ELF-1 (cell line): ENCODE data around the gene CDR2L.
"Not testable (repeated sequence)": the region's sequence is repeated elsewhere in the genome, so short reads cannot be mapped to it uniquely, and the experiment has no call there.

Experiments used
- DNase-seq: peaks from one replicate; pipeline ENCODE4 v3.0.0-alpha.2; 2016; ENCODE audit warnings: low read depth, low spot score

The CDR2L gene

DNA sequence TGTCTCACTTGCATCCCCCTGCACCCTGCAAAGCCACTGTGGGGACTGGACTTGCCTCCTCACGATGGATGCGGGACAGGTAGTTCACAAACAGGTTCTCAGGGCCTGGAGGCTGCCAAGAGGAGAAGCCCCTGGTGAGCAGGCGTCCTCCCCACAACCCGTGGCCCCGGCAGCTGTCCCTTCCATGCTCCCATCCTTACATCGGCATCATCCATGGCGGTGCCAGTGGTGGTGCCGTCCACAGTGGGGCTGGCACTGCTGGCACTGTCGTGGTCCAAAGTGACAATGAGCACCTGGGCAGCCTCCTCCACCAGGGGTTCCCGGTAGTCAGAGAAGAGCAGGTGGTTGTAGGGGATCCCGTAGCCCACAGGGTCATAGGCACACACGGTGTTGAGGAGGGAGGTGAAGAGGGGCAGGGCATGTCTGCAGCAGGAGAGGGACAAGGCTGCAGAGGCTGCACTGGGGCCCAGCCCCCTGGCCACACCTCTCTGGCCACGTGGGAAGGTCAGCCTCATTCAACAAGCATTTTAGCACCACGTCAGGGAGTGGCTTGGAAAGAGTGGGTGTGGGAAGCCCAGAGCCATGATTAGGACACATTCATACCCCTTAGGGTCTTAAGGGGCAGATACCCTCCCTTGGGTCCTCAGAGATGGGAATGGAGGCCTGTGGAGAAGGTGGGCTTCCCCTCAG lies 27.5 kb upstream of the CDR2L start:
- DNase-seq: no peak

DNA sequence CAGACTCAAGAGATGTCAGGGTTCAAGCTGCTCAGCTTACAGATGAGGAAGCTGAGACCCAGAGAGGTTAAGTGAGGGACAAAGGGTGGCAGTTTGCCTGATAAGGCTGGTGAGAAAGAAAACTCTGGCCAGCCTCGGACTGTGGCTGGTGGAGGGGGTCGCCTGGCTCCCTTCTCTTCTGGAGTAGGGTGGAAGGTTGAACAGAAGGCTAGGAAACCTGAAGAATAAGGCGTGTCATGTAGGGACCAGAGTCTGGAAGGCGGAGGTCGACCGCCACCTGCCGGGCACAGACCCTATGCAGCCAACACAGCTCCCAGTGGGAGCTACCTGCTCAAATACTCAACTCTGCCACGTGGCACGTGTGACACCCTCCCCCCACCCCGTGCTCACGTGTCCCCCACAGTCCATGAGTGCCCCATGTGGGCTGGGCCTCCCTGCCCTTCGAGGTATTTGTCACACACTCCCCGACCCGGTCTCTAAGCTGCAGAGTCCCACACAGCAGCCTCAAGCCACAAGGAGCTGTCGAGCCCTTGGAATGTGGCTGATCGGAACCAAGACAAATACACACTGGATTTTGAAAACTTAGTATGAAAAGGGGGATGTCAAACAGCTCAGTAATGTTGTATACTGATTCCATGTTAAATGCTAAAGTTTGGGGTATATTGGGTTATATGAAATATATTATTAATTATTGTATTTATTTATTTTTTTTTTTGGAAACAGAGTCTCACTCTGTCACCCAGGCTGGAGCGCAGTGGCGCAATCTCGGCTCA lies 26.7 kb upstream of the CDR2L start:
- DNase-seq: peak; percentile 92

DNA sequence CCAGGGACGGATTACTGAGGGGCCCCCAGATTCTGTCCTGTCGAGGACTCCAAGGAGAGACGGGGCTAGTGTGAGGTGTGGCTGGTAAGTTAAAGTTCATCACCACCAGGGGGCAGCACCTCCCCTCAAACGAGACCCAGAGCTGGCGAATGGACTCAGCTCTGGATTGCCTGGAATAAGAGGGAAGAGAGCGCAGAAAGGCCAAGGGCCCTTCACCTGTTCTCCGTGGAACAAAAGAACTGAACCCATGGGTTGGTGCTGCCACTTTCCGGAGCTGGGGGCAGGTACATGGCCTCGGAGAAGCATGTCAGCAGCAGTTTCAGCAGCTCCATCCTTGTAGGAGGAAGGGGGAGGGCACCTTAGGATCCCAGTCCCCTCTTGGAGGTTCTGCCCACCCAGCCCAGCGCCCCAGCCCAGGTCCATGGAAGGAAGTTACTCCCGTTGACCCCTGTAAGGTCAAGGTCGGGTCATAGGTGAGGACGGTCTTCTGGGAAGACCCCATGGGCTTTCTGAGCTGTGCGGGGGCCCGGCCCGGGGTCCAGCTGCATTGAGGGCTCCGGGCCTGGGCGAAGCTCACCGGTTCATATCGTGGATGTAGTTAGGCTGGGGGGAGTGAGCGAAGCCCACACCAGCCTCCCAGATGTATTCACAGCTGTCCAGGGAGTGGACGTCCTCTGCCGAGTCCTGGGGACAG lies 25.6 kb upstream of the CDR2L start:
- DNase-seq: peak; percentile 94

DNA sequence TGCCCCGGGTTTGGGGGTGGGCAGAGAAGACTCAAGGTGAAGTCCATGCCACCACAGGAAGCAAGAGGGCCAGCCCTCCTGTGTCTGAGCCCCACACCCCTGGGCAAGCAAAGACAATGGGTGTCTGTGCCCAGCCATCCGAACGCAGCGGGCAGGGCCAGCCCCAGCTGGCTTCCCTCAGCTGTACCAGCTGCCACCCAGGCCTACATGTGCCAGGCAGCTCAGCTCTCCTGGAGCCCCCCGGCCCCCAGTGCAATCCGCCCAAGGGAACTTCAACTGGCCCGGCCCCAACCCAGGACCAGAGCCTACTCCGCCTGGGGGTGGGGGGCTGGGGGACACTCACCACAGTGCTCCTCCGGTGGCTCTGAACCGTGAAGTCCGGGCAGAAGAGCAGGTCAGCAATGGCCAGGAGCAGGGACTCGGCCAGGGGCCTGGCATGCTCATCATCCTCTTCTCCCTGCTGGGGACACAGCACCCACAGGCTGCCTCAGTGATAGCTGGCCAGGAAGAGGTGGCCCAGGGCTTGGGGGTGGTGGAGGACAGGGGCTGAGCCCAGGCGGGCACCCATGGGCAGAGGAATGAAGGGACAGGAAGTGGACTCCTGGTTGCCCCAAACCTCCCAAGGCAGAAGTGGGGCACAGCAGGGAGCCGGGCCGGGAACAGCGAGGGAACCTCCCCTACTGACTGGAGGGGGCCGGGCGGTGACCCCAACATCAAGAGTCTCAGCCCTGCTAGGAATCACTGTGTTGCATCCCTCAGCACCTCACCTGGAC lies 24.6 kb upstream of the CDR2L start:
- DNase-seq: no peak

DNA sequence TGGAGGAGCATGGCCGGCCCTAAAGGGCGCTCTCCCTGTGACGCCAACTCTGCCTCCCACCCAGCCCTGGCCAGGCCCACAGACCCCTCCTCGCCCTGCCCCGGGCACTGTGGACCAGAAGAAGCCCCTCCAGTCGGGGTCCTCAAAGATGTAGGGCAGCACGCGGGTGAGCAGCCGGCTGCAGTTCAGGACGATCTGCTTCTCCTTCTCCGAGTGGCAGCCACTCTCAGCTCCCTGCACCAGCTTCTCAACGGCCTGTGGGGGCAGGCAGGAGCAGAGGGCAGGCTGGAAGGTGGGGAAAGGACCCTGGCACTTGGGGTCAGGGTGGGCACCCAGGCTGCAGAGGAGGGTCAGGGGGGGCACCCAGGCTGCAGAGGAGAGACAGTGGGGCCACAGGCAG lies 23.8 kb upstream of the CDR2L start:
- no peak for DNase-seq

DNA sequence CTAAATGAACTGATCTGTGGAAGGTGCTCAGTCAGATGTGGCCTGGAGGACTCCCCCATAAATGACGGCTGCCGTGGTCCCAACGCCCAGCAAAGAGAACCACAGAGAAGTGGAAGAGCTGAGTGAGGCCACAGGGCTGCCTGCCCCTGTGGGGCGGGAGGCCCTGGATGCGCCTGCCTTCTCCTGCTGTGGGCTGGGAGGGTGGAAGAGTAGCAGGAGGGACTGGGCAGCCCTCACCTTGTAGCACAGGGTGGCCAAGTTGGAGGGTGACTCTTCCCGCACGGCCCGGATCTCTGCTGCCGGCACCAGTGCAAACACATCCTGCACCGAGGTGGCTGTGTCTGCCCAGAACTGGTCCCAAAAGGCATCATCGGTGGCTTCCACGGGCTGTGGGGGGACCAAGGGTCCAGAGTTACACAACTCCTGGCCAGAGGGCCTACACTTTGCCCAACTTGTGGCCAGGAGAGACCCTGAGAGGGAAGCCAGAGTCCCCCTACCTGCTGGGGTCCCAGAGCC lies 23.1 kb upstream of the CDR2L start:
- no peak for DNase-seq

DNA sequence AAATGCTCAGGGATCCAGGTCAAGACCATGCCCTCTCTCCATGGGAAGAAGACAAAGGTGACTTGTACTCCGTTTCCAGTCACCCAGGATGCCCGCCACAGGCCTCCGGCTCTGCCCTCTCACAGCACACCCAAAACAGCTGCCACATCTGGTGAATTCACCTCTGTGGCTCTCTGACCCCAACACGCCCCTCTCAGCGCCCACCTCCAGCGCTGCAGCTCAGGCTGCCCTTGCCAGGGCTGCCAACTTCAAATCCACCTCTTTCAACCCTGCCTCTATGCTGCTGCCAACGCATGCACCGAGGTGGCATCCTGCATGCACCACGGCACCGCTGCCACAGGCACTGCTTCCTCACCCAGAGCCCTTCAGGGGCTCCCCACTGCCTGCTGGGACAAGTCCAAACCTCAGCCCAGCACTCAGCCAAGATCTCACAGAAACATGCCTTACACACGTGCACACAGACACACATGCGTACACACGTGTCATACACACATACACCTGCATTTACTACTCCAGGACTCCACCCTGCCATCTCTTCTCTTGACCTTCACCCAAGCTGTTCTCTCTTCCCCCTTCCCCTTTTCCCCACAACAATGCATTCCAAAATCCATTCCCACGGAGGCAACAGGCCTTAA lies 22.3 kb upstream of the CDR2L start:
- DNase-seq: no peak

DNA sequence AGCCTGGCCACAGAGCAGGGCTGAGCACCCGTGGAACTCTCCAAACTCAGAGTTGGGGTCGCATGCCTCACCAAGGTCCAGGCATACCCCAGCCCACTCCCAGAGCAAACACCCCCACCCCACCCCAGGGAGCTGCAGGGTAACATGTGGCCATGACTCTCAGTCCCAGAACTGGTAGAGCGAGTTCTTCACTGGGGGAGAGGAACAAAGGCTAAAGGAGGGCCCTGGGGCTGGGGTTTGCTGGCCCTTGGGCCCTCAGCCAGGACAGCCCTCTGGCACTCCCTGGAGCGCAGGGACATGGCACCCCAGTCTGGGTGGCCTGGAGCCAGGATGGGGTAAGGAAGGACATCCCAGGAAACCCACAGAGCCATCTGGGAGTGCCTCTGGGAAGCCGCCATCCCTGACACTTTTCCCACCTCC lies 19.1 kb upstream of the CDR2L start:
- DNase-seq: peak; percentile 50

DNA sequence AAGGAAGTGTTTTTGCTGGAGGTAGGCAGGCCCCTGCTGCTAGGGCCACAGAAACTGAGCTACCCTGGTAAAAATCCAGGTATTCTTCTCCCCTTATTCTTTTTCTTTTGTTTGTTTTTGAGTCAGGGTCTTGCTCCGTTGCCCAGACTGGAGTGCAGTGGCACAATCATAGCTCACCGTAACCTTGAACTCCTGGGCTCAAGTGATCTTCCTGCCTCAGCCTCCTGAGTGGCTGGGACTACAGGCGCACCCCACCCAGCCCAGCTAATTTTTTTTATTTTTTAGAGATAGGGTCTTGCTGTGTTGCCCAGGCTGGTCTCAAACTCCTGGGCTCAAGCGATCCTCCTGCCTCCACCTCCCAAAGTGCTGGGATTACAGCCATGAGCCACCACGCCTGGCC lies 17.9 kb upstream of the CDR2L start:
- DNase-seq: not testable (repeated sequence)

DNA sequence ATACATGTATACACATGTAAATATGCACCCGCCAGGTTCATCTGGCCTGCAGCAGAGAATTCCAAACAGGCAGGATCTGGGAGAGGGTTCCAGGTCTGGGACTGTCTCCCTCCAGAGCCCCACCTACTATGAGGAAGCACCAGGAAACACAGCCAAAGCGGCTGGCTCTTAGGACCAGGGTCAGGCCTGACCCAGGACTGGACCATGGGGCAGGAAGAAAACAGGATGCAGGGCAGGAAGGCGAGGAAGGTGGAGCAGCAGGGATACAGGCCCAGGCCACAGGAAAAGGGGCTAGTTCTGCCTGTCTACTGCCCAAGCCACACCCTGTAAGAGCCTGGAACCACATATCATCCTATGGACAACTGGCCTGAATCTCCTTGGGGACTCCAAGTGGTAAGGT lies 17.0 kb upstream of the CDR2L start:
- DNase-seq: no peak

DNA sequence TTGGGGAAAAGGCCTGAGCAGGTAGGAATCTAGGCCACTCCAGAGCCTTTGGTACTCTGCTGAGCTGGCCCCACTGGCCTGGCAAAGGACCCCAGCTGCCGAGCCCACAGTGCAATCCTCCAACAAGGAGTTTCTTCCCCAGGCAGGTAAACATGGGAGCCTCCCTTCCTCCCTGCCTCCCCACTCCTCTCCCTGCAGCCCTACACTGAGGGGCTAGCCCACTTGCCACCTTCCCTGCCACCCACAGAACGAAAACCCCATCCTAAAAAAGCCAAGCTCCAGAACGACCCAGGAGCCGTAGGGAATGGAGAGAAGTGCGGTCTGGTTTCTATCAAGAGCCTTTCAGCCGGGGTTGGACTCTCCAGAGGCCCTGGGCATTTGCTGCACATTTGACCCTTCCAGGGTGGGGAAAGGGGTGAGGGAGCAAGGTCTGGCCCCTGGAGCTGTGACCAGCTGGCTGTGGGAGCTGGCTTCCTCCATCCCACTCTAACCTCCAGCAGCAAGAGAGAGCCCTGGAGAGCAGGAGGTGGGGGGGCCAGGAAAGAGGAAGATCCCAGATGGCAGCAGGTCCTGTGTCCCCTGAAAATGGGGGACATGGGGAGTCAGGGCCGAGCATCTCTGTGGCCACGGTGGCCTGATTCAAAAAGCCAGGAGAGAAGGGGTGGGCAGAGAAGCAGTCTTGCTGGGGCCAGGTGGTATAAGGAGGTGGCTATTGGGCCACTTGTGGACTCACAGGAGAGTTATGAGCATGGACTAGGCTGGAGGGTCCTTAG lies 16.2 kb upstream of the CDR2L start:
- DNase-seq: peak; percentile 25

DNA sequence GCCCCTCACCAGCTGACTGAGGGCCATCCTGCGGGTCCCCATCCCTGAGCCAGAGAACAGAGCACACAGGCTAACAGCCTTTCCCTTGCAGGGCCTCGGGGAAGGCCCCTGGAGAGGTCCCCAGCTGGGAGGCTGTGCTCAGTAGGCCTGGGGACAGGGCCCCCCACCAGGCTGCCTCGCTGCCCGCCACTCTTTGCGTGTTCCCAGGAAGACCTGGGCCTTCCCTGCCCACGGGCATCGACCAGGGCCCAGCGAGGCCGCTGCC lies 15.7 kb upstream of the CDR2L start:
- peak; percentile 37 for DNase-seq

DNA sequence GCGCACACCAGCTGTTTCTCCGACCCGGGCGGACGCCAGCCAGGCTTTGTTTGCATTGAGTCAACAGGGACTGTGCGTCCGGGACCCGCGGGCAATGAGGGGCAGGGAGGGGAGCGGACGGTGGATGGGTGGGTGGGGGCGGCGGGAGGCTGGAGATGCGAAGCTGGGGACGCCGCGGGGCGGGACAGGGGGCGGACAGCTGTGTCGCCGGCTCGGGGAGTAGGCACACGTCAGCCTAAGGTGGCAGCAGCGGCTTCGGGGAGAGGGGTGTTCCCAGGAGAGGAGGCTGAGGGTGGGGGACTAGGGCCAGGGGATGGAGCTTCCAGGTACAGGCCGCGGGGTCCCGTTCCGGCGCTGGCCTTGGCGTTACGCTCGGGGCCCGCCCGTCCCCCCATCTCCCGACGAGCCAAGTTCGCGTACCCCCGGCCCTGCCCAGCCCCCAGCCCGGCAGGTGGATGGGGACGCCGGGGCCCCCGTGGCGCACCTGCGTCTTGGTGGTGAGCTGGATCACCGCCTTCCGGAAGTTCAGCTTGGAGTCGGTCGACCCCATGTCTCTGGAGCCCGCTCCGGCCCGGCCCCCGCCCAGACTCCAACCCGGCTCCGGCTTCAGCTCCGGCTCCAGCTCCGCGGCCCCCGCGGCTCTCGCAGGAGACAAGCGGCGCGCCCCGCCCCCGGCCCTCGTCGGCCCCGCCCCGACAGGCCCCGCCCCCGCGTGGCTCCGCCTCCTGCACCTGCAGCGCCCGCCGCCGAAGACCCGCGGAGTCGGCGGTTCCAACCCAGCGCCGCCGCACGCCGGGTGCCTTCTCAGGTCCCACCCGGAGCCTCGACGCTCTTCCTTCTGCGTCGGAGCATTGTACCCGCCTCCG lies 15.1 kb upstream of the CDR2L start, which contains the start of gene HID1:
TSS of gene HID1 (minus strand) at position 653 of the 866 bp plus-strand sequence. CDS start at position 550, 103 bp downstream.
- peak; percentile 65 for DNase-seq

DNA sequence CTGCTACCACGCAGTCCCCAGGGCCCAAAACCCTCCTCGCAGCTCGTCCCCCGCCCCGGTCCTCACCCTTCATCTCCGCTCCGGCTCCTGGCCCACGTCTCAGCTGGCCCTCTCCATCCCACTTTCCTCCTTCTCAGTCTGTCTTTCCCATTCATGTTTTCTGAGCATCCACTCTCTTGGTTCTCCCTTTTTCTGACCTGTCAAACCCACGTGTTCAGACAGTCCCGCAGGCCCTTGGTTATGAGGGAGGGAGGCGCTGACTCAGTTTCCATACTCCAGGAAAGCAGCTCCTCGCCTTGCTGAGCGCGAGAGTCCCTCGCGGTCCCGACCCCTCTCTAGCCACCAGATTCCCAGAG lies 14.5 kb upstream of the CDR2L start:
- DNase-seq: peak; percentile 27

DNA sequence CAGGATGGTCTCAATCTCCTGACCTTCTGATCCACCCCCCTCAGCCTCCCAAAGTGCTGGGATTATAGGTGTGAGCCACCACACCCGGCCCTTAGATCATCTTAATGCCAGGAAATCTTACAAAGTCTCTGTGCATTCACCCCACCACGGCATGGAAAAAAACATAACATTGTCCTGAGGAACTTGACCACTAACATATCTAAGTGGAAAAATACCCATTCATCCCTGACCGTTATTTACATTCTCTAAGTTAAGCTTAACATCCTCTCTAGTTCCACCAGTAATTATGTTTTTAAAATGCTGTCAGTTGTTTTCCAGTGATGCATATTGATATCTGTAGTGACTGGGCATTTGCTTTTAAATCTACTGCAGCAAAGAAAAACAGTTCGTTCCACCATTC lies 11.5 kb upstream of the CDR2L start:
- no peak for DNase-seq

DNA sequence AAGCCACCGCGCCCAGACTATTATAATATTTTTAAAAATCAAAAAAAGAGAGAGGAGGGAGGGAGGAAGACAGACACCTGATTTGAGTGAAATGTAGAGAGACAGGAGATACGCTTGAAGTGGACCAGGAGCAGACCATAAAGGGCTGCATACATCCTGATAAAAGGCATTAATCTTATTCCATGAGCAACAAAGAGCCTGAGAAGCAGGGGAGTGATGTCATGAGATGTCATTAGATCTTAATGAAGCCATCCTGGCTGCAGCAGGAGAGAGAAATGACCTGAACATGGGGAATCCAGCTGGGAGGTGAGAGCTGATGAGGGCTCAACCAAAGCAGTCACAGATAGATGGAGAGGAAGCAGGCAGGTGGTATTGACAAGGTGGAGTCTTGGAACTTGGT lies 9.6 kb upstream of the CDR2L start:
- no peak for DNase-seq

DNA sequence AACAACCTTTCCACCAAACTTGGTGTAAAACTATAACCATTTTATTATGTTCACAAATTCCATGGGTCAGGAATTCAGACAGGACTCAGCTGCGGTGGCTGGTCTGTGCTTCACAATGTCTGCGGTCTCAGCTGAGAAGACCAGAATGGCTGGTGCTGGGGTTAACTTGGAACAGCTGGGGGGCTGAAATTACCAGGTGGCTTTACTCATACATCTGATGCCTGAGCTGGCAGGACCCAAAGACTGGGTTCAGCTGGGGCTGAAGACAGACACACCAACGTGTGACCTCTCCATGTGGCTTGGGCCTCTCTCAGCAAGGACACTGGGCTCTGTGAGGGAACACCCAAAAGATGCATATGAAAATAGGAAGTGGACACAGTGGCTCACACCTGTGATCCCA lies 9.2 kb upstream of the CDR2L start:
- DNase-seq: no peak

DNA sequence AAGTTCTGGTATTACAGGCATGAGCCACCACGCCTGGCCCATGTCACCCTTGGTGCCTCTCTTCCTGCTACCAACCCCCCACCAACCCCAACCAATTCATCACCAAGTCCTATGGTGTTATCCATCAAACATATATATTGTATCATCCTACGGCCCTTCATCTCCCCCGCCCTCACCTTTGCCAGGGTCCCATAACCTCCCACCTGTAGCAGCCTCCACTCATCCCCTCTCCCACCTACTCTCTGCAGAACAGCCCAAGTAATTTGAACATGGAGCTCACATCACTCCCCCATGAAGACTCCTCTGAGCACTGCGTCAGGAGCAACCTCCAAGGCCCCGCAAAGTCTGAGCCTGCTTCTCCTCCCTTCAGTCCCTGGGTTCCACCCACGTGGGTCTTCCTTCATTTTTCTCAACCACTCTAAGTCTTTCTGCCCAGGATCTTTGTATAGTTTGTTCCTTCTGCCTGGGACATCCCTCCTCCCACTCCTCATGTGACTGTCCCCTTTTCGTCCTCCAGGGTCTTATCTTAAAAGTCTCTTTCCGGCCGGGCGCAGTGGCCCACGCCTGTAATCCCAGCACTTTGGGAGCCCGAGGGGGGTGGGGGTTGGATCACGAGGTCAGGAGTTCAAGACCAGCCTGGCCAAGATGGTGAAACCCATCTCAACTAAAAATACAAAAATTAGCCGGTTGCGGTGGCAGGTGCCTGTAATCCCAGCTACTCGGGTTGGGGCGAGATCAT lies 7.9 kb upstream of the CDR2L start:
- DNase-seq: no peak
